NCI-H748 (cell line): Measurements from ENCODE around the gene RNF20.
"Not testable (repeated sequence)": the region's sequence is repeated elsewhere in the genome, so short reads cannot be mapped to it uniquely, and the experiment has no call there.

Source experiments
- DNase-seq: peaks from one replicate; lab custom pipeline; 2025; ENCODE audit not compliant: unreplicated experiment; lab: John Stamatoyannopoulos, UW

RNF20 gene

DNA sequence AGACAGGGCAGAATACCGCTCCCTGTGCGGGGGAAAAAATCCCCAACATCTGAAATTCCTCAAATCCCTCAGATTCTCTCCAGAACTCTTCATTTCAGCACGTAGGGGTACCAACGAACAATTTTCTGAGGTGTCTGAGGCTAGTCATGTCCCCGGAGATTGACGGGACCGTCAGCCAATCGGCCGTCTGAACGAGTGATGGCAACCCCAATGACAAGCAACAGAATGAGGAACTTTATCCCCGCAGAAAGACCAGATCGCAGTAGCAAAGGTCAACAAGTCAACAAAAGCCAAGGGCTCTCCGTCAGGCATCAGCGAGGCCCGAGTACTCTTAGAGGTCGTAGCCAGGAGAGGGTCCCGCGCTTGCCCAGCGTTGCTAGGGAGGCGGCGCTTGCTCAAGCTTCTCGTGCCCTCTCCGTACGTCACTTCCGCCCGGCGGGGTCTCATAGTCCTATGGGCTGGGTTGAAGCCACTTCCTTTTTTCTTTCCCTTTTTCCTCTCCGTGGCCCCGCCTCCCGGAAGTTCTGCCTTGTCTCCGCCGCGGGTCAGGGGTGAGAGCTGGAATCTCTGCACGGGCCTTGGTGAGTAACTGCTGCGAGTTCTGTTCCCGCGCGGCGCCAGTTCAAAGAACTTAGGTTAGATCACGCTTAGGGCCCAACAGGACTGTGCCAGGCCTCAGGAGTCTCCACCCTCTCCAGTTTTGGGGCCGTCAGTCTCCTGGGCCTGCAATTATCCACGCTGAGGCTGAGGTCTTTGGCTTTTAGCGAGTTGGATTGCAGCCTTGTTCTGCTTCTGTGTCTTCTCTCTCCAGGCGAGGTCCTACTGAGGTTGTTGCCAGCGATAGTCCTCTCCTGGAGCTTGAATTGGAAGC, at the start of gene RNF20:
Gene RNF20 (plus strand): TSS at position 520 of the 871 bp plus-strand sequence. CDS start 1,571 bp downstream, outside the sequence.
- DNase-seq: peak; percentile 100

- DNase-seq: no peak
Measured at GRCh38 chr9:101484046-101484445, 49.6 kb upstream of the RNF20 start.

- peak; percentile 88 for DNase-seq
Measured at GRCh38 chr9:101485924-101486692, 47.5 kb upstream of the RNF20 start.

- DNase-seq: peak; percentile 95
Measured at GRCh38 chr9:101486693-101487442, 46.8 kb upstream of the RNF20 start.

DNA sequence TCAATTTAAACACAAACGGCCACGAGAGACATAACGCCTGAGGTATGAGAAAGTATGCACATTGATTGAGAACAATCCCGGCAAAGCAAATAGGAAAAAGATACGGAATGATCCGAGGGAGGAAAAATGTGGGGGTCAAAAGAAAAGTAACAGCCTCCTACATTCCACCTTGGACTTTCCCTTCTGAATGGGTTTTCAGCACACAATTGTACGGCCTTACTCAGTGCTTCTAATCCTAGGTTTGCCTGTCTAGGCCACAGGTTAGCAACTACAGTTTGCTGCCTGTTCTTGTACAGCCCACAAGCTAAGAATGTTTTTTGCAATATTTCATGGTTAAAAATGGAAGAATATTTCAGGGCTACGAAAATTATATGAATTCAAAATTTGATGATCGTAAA, 46.2 kb upstream of the RNF20 start:
- peak; percentile 59 for DNase-seq

DNA sequence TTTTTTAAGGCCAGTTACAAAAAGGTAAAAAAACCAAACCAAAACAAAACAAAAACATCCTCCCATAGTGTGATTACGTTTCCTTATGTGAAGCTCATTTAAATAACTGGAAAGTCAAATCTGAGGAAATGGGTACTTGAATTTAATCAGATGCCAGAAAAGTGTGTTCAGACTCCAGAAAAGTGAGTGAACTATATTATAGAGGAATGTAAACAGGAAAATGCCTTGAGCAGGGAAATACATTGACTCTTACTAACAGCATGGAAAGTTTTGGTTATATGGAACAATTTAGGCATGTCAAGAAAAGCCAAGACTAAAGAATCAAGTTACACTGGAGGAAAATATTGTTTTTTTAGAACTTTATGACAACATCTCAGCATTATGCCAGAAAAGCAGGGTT, 37.8 kb upstream of the RNF20 start:
- peak; percentile 28 for DNase-seq

DNA sequence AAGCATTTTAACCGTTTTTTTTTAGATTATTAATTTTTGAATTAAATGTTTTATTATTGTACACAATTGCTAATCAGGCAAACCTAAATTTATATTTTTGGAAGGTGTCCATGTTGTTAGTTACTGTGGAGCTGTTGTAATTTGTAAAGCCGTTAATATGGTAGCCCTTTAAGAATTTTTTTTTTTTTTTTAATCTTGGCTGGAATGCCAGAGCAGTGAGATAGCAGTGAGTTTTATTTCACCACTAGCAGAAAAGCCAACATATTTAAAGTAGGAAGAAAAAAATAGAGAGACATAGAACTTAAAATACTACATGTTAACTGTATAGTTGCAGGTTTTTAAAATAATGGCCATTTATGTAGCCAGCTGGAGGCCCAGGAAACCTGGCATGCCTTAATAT, 35.3 kb upstream of the RNF20 start:
- DNase-seq: no peak

DNA sequence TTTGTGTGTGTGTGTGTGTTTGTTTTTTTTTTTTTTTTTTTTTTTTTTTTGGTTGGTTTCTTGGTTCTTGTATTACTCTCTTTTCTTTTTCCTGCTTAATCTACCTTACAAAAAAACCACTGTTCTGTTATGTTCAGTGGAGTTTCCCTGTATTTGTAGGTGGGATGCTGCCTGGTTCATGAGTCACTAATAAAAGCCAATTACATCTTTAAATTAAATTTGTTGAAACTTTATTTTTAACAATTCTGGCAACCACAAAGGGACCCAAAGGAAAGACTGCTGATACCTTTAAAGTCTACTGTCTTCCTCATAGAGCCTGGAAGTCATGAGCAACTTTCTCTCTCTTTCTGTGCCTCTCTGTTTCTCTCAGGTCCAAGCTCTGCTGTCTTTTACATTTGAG, 29.5 kb upstream of the RNF20 start:
- no peak for DNase-seq

DNA sequence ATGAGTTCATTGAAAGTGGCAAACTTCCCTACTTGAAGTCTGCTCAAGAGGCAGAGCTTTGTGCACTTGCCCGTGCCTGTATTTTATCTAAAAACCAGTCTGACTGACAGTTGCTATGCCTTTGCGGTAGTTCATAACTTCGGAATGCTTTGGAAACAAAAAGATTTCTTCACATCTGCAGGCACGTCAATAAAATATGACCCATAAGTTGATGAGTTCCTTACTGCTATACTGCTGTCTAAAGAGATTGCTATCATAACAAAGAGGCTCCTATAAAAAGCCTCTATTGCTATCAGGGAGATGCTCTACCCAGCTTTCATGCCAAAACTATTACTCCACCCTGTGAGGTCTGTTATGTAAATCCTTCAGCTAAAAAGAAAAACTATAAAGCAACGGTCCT, 25.4 kb upstream of the RNF20 start:
- no peak for DNase-seq

DNA sequence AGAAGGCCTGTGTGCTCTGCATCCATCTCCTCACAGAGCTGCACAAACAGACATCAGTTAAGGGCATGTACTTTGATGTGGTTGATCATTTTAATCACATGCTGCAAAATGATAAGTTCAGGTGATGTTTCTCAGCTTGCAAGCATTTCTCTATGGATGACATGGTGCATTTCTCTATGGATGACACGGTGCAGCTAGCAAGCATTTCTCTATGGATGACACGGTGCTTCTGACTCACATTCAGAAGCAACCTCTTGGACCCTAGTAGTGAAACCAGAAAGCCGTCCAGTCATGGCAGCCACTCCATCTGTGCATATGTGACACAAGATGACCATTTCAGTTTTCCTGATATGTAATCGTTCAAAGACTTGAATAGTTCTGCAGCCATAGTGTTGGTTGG, 24.1 kb upstream of the RNF20 start:
- DNase-seq: no peak

- DNase-seq: no peak
Measured at GRCh38 chr9:101510459-101510858, 23.2 kb upstream of the RNF20 start.

DNA sequence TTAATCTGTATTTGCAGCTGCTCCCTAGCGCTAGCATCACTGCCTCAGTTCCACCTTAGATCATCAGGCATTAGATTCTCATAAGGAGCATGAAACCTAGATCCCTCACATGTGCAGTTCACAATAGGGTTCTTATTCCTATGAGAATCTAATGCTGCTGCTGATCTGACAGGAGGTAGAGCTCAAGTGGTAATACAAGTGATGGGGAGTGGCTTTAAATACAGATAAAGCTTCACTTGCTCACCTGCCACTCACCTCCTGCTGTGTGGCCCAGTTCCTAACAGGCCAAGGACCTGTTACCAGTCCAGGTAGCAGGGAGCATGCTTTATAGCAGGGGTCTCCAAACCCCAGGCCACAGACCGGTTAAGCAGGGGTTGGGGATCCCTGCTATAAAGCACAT, 22.6 kb upstream of the RNF20 start:
- DNase-seq: no peak

DNA sequence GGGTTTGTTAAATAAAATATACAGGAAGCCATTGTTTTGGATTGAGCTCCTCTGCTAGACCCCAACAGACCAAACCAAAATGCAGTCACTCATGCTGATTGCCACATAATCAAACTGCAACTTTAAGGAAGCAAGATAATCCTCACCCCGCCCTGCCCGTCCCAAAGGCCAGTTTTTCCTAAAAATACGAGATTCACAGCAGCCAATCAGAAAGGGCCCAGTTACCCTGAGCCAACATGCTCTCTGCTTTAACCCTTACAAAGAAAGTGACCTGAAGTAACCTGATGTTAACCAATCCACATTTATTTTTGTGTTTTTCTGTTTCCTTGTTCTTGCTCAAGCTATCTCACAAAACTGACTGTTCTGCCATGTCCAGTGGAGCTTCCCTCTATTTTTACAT, 21.5 kb upstream of the RNF20 start:
- DNase-seq: no peak

DNA sequence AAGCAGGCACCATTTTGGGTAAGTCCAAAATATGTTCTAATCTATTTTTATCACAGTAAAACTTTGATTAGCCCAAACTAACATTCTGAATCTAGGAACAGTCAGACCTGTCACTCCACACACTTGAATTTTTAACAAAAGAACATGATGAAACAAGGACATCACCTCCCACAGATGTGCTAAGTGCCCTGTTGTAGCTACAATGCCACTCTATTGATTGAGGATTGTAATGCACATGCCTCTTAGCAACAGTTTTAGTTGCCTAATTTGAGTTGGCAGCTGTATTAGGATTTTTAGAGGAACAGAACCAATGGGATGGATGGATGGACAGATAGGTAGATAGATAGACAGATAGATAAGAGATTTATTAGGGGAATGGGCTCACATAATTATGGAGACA, 20.3 kb upstream of the RNF20 start:
- peak; percentile 40 for DNase-seq

DNA sequence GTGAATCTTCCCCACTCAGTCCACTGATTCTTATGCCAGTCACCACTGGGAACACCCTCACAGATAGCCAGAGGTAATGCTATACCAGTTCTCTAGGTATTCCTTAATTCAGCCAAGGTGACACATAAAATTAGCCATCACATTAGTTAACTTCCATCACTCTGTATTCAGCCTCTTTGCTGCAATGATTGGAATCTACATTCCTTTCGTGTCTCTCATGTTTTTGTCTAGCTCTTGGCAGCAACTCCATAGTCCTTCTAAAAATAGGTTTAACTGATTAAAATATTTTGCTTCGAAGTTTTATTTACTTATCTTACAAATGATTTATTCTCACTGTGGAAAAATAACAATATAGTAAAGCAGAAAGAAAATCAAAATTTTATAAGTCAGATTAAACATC, 19.6 kb upstream of the RNF20 start:
- DNase-seq: no peak

- DNase-seq: no peak
Measured at GRCh38 chr9:101516655-101517054, 17.0 kb upstream of the RNF20 start.

GRCh38 chr9:101518489-101518888, 15.2 kb upstream of the RNF20 start:
- DNase-seq: not testable (repeated sequence)

DNA sequence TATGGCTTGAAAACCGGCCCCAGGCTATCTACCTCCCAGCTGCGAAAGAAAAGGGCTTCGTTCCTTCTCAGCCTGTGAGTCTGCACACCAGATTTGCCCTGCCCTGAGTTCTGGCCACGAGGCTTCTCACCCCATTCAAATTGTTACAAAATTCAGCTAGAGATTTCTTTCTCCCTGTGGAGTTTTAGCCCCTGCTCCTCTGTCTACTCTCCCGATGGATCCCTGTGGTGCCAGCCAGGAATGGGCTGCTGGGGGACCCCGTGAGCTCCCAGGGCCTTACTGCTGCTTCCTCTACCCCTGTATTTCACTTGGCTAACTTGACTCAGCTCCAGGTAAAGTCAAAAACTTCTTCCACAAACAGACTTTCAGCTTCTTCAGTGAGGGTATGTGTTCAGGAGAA, 9.3 kb upstream of the RNF20 start:
- DNase-seq: no peak

GRCh38 chr9:101527066-101527465, 6.6 kb upstream of the RNF20 start:
- DNase-seq: no peak

- no peak for DNase-seq
Measured at GRCh38 chr9:101528015-101528414, 5.6 kb upstream of the RNF20 start.

DNA sequence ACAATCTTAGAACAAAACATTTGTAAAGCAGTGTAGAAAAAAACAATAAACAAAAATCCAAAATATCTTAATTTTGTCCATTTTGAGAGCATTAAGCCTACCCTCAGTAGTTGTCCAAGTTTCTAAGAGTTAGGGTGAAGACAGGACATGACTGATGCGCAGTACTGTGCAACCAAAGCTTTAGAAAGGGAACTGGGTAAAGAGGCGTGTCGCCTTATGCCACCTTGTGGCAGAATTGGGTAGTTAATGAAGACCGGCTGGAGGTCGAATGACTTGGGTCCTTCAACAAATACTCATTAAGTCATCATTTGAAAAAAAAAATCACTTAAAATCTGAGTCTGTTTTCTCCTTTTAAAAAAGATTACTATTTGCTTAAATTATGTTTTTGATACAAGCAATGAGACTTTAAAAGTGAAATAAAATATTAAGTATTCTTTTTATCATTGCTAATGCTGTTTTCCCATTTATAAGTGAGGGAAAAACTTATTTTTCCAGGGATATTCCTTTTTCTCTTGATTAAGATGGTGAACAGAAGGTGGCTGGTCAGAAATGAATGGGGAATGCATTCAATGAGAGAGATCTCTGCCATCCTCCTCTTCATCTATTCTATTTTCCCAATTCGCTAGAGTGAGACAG, 3.5 kb upstream of the RNF20 start:
- peak; percentile 81 for DNase-seq
